Measurements from ENCODE around the gene LYST.
A peak's percentile ranks its signal among the peaks of the same experiment; 100 is the strongest.

The LYST gene

GRCh38 chr1:235883261-235883927 is 16.7 kb upstream of the LYST start:
- DNase-seq: no peak

- DNase-seq: no peak
These were observed 16.1 kb upstream of the LYST start for GRCh38 chr1:235882816-235883215.

- no peak for DNase-seq
These were observed 15.4 kb upstream of the LYST start for GRCh38 chr1:235881930-235882700.

GRCh38 chr1:235878082-235878811 is 11.5 kb upstream of the LYST start:
- no peak for DNase-seq

- DNase-seq: no peak
These were observed 9.7 kb upstream of the LYST start for GRCh38 chr1:235876402-235876841.

GRCh38 chr1:235875036-235875597 is 8.4 kb upstream of the LYST start:
- no peak for DNase-seq

- no peak for DNase-seq
These were observed 7.6 kb upstream of the LYST start for GRCh38 chr1:235874261-235874660.

- DNase-seq: no peak
These were observed 6.9 kb upstream of the LYST start for GRCh38 chr1:235873571-235873970.

- no peak for DNase-seq
These were observed 6.3 kb upstream of the LYST start for GRCh38 chr1:235873045-235873444.

- DNase-seq: no peak
These were observed 5.6 kb upstream of the LYST start for GRCh38 chr1:235872270-235872669.

- no peak for DNase-seq
These were observed 1.3 kb upstream of the LYST start for GRCh38 chr1:235867903-235868469.

GRCh38 chr1:235866913-235867845 is 473 bp upstream of the LYST start:
- peak; percentile 97 for DNase-seq

- DNase-seq: no peak
These were observed 1.0 kb downstream of the LYST start for GRCh38 chr1:235865565-235866204.

- no peak for DNase-seq
These were observed 1.7 kb downstream of the LYST start for GRCh38 chr1:235864931-235865525.

GRCh38 chr1:235864469-235864868 is 2.2 kb downstream of the LYST start:
- no peak for DNase-seq

- DNase-seq: no peak
These were observed 3.0 kb downstream of the LYST start for GRCh38 chr1:235863699-235864093.

- DNase-seq: no peak
These were observed 4.8 kb downstream of the LYST start for GRCh38 chr1:235861857-235862256.

- DNase-seq: no peak
These were observed 5.9 kb downstream of the LYST start for GRCh38 chr1:235860829-235861228.

GRCh38 chr1:235859789-235860188 is 6.9 kb downstream of the LYST start:
- no peak for DNase-seq

- DNase-seq: no peak
These were observed 7.9 kb downstream of the LYST start for GRCh38 chr1:235858766-235859165.

- no peak for DNase-seq
These were observed 8.9 kb downstream of the LYST start for GRCh38 chr1:235857756-235858155.
